Loucy (cell line): ENCODE measurements around the gene SORBS1.

ENCODE experiments used
- CTCF ChIP-seq: fragments of 200-600 bp; sonication (generic); conservative IDR thresholded peaks from 2 replicates; pipeline ENCODE4 v1.5.1; 2014; ENCODE audit warnings: mild to moderate bottlenecking, antibody characterized with exemption, low read length
- EZH2phosphoT487 ChIP-seq: fragments of 200-600 bp; IDR thresholded peaks from 2 replicates; pipeline ENCODE4 v1.6.1; 2018; ENCODE audit warnings: antibody characterized with exemption, mild to moderate bottlenecking, moderate library complexity, borderline replicate concordance

DNA sequence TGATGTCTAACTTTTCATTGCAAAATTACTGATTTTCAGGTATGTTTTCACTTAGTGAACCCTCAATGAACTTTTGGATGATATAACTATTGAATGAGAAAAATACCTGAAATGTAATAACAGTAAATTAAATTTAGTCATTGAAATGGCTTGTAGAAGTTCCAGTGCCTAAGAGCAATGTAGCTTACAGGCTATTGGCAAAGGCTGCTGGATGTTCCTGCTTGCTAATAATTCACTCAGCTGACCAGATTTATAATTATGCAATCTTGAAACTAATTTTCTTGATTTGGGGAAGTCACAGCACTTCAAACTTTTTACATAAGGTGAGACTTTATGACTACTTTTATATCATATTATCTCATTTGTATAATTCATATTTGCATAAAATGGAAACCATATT is 73.2 kb downstream of the SORBS1 start:
- TF ChIP-seq CTCF (no peak), EZH2phosphoT487 (no peak)
